ENCODE results near the gene DAB1. TPM values are rescaled to one million over a fixed set of nuclear protein-coding genes. Genes with fewer than 3 reads are reported as not detected.
A peak's percentile ranks its signal among the peaks of the same experiment; 100 is the strongest.
"Not testable (repeated sequence)": the region's sequence is repeated elsewhere in the genome, so short reads cannot be mapped to it uniquely, and the experiment has no call there.

DAB1 gene
- total RNA-seq, 6 donors from 2014 or later: 0.15 to 0.20 TPM; not detected in 4

DNA sequence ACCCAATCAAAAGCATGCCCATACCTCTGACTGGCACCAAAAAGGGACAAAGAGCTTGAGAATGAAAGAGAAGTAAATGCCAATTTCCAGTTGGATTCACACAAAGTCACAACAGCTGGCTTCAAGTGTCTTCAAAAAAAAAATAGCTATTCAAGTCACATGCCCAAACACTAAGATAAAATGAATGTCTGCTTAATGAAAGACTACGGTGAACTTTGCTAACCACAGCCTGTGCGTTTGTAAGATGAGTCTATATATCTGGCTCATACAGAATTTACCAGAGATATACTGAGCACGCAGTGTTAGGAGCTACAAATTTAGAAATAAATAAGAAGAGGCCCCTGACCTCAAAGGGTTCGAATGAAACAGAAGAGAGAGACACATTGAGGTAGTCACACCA lies 73.2 kb downstream of the DAB1 start:
- WGBS, 2 donors: 72 to 77% methylated on average over 4 of the region's 4 CpGs
- ATAC-seq (ENCODE audit: low FRiP score in 2 of 2): no peak

DNA sequence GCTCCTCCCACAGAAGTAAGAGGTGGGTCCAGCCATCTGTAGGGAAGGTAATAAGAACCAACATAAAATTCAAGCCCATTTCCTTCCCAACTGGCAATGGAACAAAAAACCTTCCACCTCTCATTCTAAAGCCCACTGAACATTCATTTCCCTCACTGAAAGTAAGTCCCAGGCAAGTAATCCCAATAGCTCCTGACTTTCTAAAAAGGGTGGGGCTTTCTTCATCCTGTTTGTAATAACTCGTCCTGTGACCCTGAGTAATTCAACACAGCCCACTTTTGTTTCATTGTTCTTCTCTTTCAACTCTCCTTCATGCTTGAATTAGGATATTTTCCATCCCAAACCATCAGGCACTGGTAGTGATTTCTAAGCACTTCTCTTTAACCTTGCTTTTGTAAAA lies 74.9 kb downstream of the DAB1 start:
- H3K9me3 ChIP-seq: no peaks in the 10 kb centered on the region
- no peak for ATAC-seq (ENCODE audit: low FRiP score in 2 of 2)
- 63 to 78% methylated on average over 1 of the region's 1 CpG for WGBS, 2 donors
- no peak overlapping the region for H3K4me3 ChIP-seq
- peak overlapping the region in 1 of 4 donors; percentile 47 for H3K27ac ChIP-seq
- no peak for DNase-seq
- H3K36me3 ChIP-seq: no peaks in the 10 kb centered on the region
- TF ChIP-seq POLR2A (IDR thresholded peaks at IDR 0.05): no peak
- TF ChIP-seq, protein P1, sequence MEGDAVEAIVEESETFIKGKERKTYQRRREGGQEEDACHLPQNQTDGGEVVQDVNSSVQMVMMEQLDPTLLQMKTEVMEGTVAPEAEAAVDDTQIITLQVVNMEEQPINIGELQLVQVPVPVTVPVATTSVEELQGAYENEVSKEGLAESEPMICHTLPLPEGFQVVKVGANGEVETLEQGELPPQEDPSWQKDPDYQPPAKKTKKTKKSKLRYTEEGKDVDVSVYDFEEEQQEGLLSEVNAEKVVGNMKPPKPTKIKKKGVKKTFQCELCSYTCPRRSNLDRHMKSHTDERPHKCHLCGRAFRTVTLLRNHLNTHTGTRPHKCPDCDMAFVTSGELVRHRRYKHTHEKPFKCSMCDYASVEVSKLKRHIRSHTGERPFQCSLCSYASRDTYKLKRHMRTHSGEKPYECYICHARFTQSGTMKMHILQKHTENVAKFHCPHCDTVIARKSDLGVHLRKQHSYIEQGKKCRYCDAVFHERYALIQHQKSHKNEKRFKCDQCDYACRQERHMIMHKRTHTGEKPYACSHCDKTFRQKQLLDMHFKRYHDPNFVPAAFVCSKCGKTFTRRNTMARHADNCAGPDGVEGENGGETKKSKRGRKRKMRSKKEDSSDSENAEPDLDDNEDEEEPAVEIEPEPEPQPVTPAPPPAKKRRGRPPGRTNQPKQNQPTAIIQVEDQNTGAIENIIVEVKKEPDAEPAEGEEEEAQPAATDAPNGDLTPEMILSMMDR (IDR thresholded peaks at IDR 0.05): no peak
- no peak for TF ChIP-seq POLR2AphosphoS5 (IDR thresholded peaks at IDR 0.05)
- TF ChIP-seq EP300 (IDR thresholded peaks at IDR 0.05): no peak
- H3K4me1 ChIP-seq: no peaks in the 10 kb centered on the region
- H3K27me3 ChIP-seq: no peaks in the 10 kb centered on the region

More for the DNA sequence above, 73.2 kb downstream of the DAB1 start:
- DNase-seq: no peak
- Histone ChIP-seq H3K27me3 (no peaks in the 10 kb centered on the region), H3K36me3 (no peaks in the 10 kb centered on the region), H3K27ac (no peak overlapping the region), H3K9me3 (no peaks in the 10 kb centered on the region), H3K4me1 (no peaks in the 10 kb centered on the region), H3K4me3 (no peak overlapping the region)
- no peak for TF ChIP-seq EP300 (IDR thresholded peaks at IDR 0.05)
- TF ChIP-seq, protein P1 (IDR thresholded peaks at IDR 0.05): no peak
- no peak for TF ChIP-seq POLR2A (IDR thresholded peaks at IDR 0.05)
- TF ChIP-seq POLR2AphosphoS5 (IDR thresholded peaks at IDR 0.05): no peak

DNA sequence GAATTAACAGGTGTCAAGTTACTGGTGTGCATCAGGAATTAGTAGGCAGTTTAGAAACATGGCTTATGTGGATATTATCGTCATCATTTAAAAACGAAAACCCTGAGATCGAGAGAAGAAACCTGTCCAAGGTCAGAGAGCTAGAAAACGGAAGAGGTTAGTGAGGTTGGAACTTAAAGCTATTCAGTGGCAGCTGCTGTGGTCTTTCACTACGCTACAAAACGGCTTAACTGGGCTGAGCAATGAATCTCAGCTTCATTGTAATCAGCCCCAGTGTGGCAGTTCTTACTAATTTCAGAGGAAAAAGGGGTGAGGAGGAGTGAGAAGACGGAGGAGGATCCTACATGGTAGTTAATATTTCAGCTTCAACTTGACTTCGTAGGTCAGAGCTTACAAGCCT lies 77.9 kb downstream of the DAB1 start:
- TF ChIP-seq EP300 (IDR thresholded peaks at IDR 0.05) (no peak), POLR2AphosphoS5 (IDR thresholded peaks at IDR 0.05) (no peak), POLR2A (IDR thresholded peaks at IDR 0.05) (no peak)
- TF ChIP-seq, protein P1 (IDR thresholded peaks at IDR 0.05): no peak
- no peak for ATAC-seq (ENCODE audit: low FRiP score in 2 of 2)
- 85 to 94% methylated on average over 8 of the region's 8 CpGs for WGBS, 2 donors

DNA sequence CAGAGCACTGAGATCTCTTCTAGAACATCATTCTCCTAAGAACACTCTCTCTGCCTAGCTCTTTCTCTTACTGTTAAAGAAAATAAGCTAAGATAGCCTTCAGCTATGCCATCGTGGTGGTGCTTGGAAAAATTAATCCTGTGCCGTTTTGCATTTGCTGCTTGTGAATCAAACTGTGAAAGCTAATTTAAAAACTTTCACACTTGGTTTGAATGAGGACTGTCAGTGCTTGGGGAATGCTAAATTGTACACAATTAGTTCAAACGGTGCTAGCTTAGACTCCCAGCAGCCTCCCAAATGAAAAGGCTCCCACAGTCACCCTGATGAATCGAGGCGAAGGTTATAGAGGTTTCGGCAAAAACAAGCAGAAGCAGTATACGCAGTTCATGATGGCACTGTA lies 79.6 kb downstream of the DAB1 start:
- no peak for TF ChIP-seq POLR2AphosphoS5 (IDR thresholded peaks at IDR 0.05)
- no peak for TF ChIP-seq POLR2A (IDR thresholded peaks at IDR 0.05)
- TF ChIP-seq, protein P1 (IDR thresholded peaks at IDR 0.05): no peak
- no peak for TF ChIP-seq EP300 (IDR thresholded peaks at IDR 0.05)
- no peak for DNase-seq
- no peak overlapping the region for H3K4me3 ChIP-seq
- H3K27ac ChIP-seq: no peak overlapping the region
- H3K4me1 ChIP-seq: no peaks in the 10 kb centered on the region
- H3K9me3 ChIP-seq: no peaks in the 10 kb centered on the region
- no peaks in the 10 kb centered on the region for H3K36me3 ChIP-seq
- 90 to 92% methylated on average over 7 of the region's 7 CpGs for WGBS, 2 donors
- no peak for ATAC-seq (ENCODE audit: low FRiP score in 2 of 2)
- no peaks in the 10 kb centered on the region for H3K27me3 ChIP-seq

More for the DNA sequence above, 77.9 kb downstream of the DAB1 start:
- H3K4me3 ChIP-seq: no peak overlapping the region
- no peak overlapping the region for H3K27ac ChIP-seq
- H3K9me3 ChIP-seq: no peaks in the 10 kb centered on the region
- no peak for DNase-seq
- no peaks in the 10 kb centered on the region for H3K27me3 ChIP-seq
- H3K4me1 ChIP-seq: no peaks in the 10 kb centered on the region
- H3K36me3 ChIP-seq: no peaks in the 10 kb centered on the region

DNA sequence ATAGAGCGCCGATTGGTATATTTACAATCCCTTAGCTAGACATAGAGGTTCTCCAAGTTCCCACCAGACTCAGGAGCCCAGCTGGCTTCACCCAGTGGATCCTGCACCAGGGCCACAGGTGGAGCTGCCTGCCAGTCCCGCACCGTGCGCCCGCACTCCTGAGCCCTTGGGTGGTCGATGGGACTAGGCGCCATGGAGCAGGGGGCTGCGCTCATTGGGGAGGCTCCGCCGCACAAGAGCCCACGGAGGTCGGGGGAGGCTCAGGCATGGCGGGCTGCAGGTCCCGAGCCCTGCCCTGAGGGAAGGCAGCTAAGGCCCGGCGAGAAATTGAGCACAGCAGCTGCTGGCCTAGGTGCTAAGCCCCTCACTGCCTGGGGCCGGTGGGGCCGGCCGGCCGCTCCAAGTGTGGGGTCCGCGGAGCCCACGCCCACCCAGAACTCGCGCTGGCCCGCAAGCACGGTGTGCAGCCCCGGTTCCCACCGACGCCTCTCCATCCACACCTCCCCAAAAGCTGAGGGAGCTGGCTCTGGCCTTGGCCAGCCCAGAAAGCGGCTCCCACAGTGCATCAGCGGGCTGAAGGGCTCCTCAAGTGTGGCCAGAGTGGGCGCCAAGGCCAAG lies 80.5 kb downstream of the DAB1 start:
- H3K4me1 ChIP-seq; H3K9me3 ChIP-seq; H3K27me3 ChIP-seq; ATAC-seq (ENCODE audit: low FRiP score in 2 of 2); H3K36me3 ChIP-seq; H3K4me3 ChIP-seq; H3K27ac ChIP-seq: not testable (repeated sequence)
- WGBS, 2 donors: 76 to 98% methylated on average over 5 to 34 of the region's 34 CpGs
- peak in 1 of 2 donors; percentile 68 for DNase-seq

Measured in upper lobe of left lung (tissue), 6 donors.